Stimulated activated CD4-positive, alpha-beta T cell treated with anti-CD3 and anti-CD28 coated beads, TNF-alpha, amount 100 ng/mL, for 48 hours (primary cell): ENCODE measurements around the gene HIC1.

Experiments
- DNase-seq, 3 donors: peaks; one replicate each; pipeline ENCODE4 v3.0.0-alpha.2; 2020; ENCODE audit warnings: low read depth in 3 of 3

HIC1 gene

GRCh38 chr17:2047590-2047989, 7.3 kb upstream of the HIC1 start:
- DNase-seq, result no peak

- no peak for DNase-seq
Measured at GRCh38 chr17:2048805-2049204, 6.1 kb upstream of the HIC1 start.

GRCh38 chr17:2049333-2050299, 5.3 kb upstream of the HIC1 start:
- DNase-seq, result peak in 2 of 3 donors; percentile 78 to 85

- DNase-seq, result no peak
Measured at GRCh38 chr17:2050300-2051060, 4.4 kb upstream of the HIC1 start.

GRCh38 chr17:2051061-2051932, 3.6 kb upstream of the HIC1 start:
- no peak for DNase-seq

- no peak for DNase-seq
Measured at GRCh38 chr17:2051933-2052559, 2.9 kb upstream of the HIC1 start.

- DNase-seq, result peak in 1 of 3 donors; percentile 77
Measured at GRCh38 chr17:2053380-2054261, 1.3 kb upstream of the HIC1 start.

- DNase-seq, result no peak
Measured at GRCh38 chr17:2054262-2054511, 716 bp upstream of the HIC1 start.

GRCh38 chr17:2055292-2056205, 646 bp downstream of the HIC1 start:
- no peak for DNase-seq

GRCh38 chr17:2056206-2057174, 1.6 kb downstream of the HIC1 start:
- no peak for DNase-seq

GRCh38 chr17:2057175-2057759, 2.4 kb downstream of the HIC1 start:
- no peak for DNase-seq

- no peak for DNase-seq
Measured at GRCh38 chr17:2057760-2058585, 3.1 kb downstream of the HIC1 start.

- DNase-seq, result peak in 2 of 3 donors; percentile 63 to 71
Measured at GRCh38 chr17:2058586-2059546, 4.0 kb downstream of the HIC1 start.

GRCh38 chr17:2059547-2060384, 4.9 kb downstream of the HIC1 start:
- no peak for DNase-seq

GRCh38 chr17:2060385-2060658, 5.4 kb downstream of the HIC1 start:
- no peak for DNase-seq
